PC-9 (cell line): ENCODE results near the gene SPAG9. TPM values are rescaled to one million over a fixed set of nuclear protein-coding genes. Genes with fewer than 3 reads are reported as not detected.
"Not testable (repeated sequence)": the region's sequence is repeated elsewhere in the genome, so short reads cannot be mapped to it uniquely, and the experiment has no call there.

Experiments used
- BruUV-seq: library from RNA; stranded (reverse); fragments of 400-500 nt; replicated peaks from 2 replicates; lab custom pipeline; 2021; lab: Mats Ljungman, UMichigan
- CTCF ChIA-PET: fragments of 300-600 bp; sonication (Branson Sonifier 250); formaldehyde crosslinking; loops from one replicate; lab custom pipeline; 2022; ENCODE audit warnings: antibody characterized with exemption; lab: Charles Lee
- POLR2A ChIA-PET: fragments of 300-600 bp; sonication (Branson Sonifier 250); formaldehyde crosslinking; loops from one replicate; lab custom pipeline; 2022; ENCODE audit warnings: antibody characterized with exemption; ENCODE audit not compliant: unreplicated experiment; lab: Charles Lee
- DNase-seq, 2 experiments: peaks; one replicate each; pipeline versions ENCODE4 v3.0.0 to v3.0.0-alpha.2; 2015 to 2022; ENCODE audit warnings: mixed read lengths in 1 of 2
- H2AFZ ChIP-seq: fragments of 200-600 bp; sonication (generic); 2 replicates; pipeline ENCODE4 v1.8.1; 2017; ENCODE audit warnings: antibody characterized with exemption
- H3F3A ChIP-seq: fragments of 200-600 bp; sonication (generic); 2 replicates; pipeline ENCODE4 v1.8.1; 2017; ENCODE audit warnings: antibody characterized with exemption, mild to moderate bottlenecking, low read depth; ENCODE audit not compliant: insufficient read depth
- H3K27ac ChIP-seq: fragments of 200-600 bp; sonication (generic); 2 replicates; pipeline ENCODE4 v1.6.1; 2016; ENCODE audit warnings: mixed run types
- H3K27me3 ChIP-seq: fragments of 200-600 bp; sonication (generic); 2 replicates; pipeline ENCODE4 v1.6.1; 2016; ENCODE audit warnings: low read depth, mixed run types; ENCODE audit not compliant: insufficient read depth
- H3K36me3 ChIP-seq: fragments of 200-600 bp; sonication (generic); 2 replicates; pipeline ENCODE4 v1.6.1; 2016; ENCODE audit warnings: low read depth, mixed run types
- H3K4me1 ChIP-seq: fragments of 200-600 bp; sonication (generic); replicated peaks from 2 replicates; pipeline ENCODE4 v1.6.1; 2016; ENCODE audit warnings: mixed run types; ENCODE audit not compliant: insufficient read depth
- H3K4me2 ChIP-seq: fragments of 200-600 bp; sonication (generic); 2 replicates; pipeline ENCODE4 v1.6.1; 2017; ENCODE audit warnings: mixed run types
- H3K4me3 ChIP-seq: fragments of 200-600 bp; sonication (generic); 2 replicates; pipeline ENCODE4 v1.6.1; 2016; ENCODE audit warnings: mixed run types
- H3K79me2 ChIP-seq: fragments of 200-600 bp; sonication (generic); 2 replicates; pipeline ENCODE4 v1.6.1; 2017; ENCODE audit warnings: low read depth, mixed run types
- H3K9me2 ChIP-seq: fragments of 200-600 bp; sonication (generic); 2 replicates; pipeline ENCODE4 v1.8.1; 2017; ENCODE audit warnings: mild to moderate bottlenecking; ENCODE audit not compliant: insufficient read depth
- H3K9me3 ChIP-seq: fragments of 200-600 bp; sonication (generic); 2 replicates; pipeline ENCODE4 v1.8.1; 2016; ENCODE audit warnings: low read depth; ENCODE audit not compliant: insufficient read depth
- H4K20me1 ChIP-seq: fragments of 200-600 bp; sonication (generic); 2 replicates; pipeline ENCODE4 v1.8.1; 2017; ENCODE audit not compliant: insufficient read depth
- EZH2 ChIP-seq: fragments of 200-600 bp; sonication (generic); IDR thresholded peaks from 2 replicates; pipeline ENCODE4 v1.8.0; 2017; ENCODE audit warnings: antibody characterized with exemption, low read depth
- intact Hi-C: fragments of 100-400 bp; cut with micrococcal nuclease; formaldehyde crosslinking; loops from one replicate; pipeline ENCODE4 v1.10.0; 2022; ENCODE audit not compliant: unreplicated experiment
- total RNA-seq: library from RNA; stranded (reverse); gene quantifications from 2 replicates; pipeline ENCODE4 v1.2.3, GENCODE V29; 2021
- TF ChIP-seq, protein P1 (sequence below): fragments of 200-600 bp; sonication (generic); conservative IDR thresholded peaks from 2 replicates; pipeline ENCODE4 v1.6.1; 2017; ENCODE audit warnings: mixed run types, antibody characterized with exemption, mild to moderate bottlenecking, moderate library complexity

SPAG9 gene
- total RNA-seq, 1 experiment from 2014 or later, result 51.8 TPM

DNA sequence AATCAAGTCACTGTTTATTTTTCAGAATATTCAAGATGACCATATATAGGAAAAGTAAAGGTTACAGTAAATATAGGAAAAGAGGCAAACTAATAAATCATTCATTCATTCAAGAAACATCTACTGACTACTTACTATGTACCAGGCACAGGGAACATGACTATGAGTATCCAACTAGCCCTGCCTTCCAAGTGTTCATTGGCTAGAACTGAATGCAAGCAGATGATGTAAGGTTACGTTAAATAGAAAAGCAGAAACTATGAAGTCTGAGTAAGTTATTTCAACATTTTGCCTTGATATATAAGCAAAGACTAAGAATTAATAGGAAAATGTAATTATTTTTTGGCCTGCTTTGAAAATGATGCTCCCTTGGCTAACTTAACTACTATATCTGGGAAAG lies 36.7 kb downstream of the SPAG9 start:
- ChIA-PET POLR2A (no interaction called here), CTCF (no interaction called here)
- BruUV-seq, result no TSS peak
- DNase-seq, result no peak
- Histone ChIP-seq H3K9me2 (no peaks in the 10 kb centered on the region), H3K79me2 (peaks cover 59% of the 10 kb centered on the region), H3K4me2 (no peak overlapping the region), H3K4me3 (no peak overlapping the region), H3K9me3 (no peaks in the 10 kb centered on the region), H2AFZ (no peak overlapping the region), H3K36me3 (peaks cover 6% of the 10 kb centered on the region), H3F3A (peaks cover 41% of the 10 kb centered on the region), H3K27ac (no peak overlapping the region), H3K4me1 (peaks cover 27% of the 10 kb centered on the region), H3K27me3 (no peaks in the 10 kb centered on the region), H4K20me1 (0 out of 2 replicates have a peak, but pooled peaks cover 7% of the 10 kb centered on the region)
- intact Hi-C loops, result no loop called here
- TF ChIP-seq, protein P1, sequence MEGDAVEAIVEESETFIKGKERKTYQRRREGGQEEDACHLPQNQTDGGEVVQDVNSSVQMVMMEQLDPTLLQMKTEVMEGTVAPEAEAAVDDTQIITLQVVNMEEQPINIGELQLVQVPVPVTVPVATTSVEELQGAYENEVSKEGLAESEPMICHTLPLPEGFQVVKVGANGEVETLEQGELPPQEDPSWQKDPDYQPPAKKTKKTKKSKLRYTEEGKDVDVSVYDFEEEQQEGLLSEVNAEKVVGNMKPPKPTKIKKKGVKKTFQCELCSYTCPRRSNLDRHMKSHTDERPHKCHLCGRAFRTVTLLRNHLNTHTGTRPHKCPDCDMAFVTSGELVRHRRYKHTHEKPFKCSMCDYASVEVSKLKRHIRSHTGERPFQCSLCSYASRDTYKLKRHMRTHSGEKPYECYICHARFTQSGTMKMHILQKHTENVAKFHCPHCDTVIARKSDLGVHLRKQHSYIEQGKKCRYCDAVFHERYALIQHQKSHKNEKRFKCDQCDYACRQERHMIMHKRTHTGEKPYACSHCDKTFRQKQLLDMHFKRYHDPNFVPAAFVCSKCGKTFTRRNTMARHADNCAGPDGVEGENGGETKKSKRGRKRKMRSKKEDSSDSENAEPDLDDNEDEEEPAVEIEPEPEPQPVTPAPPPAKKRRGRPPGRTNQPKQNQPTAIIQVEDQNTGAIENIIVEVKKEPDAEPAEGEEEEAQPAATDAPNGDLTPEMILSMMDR, result no peak
- TF ChIP-seq EZH2, result no peak

DNA sequence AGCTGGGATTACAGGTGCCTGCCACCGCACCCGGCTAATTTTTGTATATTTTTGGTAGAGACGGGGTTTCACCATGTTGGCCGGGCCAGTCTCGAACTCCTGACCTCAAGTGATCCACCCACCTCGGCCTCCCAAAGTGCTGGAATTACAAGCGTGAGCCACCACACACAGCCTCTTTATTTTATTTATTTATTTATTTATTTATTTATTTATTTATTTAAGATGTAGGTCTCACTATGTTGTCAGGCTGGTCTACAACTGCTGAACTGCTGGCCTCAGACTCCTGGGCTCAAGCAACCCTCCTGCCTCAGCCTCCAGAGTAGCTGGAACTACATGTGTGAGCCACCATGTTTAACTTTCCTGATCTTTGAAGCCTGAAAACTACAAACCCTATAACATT lies 37.3 kb downstream of the SPAG9 start:
- H2AFZ ChIP-seq, CTCF ChIA-PET, H3K27ac ChIP-seq, DNase-seq, H3K4me2 ChIP-seq, H4K20me1 ChIP-seq, H3K9me3 ChIP-seq, H3K27me3 ChIP-seq, H3K4me3 ChIP-seq, H3K9me2 ChIP-seq, POLR2A ChIA-PET, BruUV-seq, intact Hi-C loops: not testable (repeated sequence)
- Histone ChIP-seq H3K4me1 (peaks cover 27% of the 10 kb centered on the region), H3F3A (peaks cover 41% of the 10 kb centered on the region), H3K36me3 (peaks cover 10% of the 10 kb centered on the region), H3K79me2 (peaks cover 54% of the 10 kb centered on the region)

DNA sequence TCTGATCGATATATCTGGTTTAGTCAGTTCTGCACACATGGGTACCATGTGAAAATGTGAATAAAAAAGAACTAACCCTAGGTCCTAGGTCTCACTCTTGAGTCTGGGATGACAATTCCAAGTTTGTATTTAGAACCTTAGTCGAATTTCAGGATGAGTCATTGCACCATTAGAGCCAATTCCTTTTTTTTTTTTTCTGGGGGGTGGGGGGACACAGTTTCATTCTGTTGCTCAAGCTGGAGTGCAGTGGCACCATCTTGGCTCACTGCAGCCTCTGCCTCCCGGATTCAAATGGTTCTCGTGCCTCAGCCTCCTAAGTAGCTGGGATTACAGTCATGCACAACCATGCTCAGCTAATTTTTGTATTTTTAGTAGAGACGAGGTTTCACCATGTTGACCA lies 41.6 kb downstream of the SPAG9 start:
- POLR2A ChIA-PET, result no interaction called here
- Histone ChIP-seq H3K4me2 (no peak overlapping the region), H3F3A (peaks cover 13% of the 10 kb centered on the region), H3K27ac (no peak overlapping the region), H2AFZ (no peak overlapping the region), H3K79me2 (peaks cover 21% of the 10 kb centered on the region), H3K4me3 (no peak overlapping the region), H3K9me2 (no peaks in the 10 kb centered on the region), H3K4me1 (0 out of 2 replicates have a peak, but pooled peaks cover under 1% of the 10 kb centered on the region), H3K36me3 (peaks cover 17% of the 10 kb centered on the region), H3K27me3 (no peaks in the 10 kb centered on the region), H3K9me3 (no peaks in the 10 kb centered on the region), H4K20me1 (0 out of 2 replicates have a peak, but pooled peaks cover 3% of the 10 kb centered on the region)
- BruUV-seq, result no TSS peak
- CTCF ChIA-PET, result no interaction called here
- no peak for DNase-seq
- no peak for TF ChIP-seq EZH2
- TF ChIP-seq, protein P1, result no peak
- intact Hi-C loops, result no loop called here
